Epithelial cell of proximal tubule (primary cell): ENCODE data around the gene TAF4B. TPM values are rescaled to one million over a fixed set of nuclear protein-coding genes. Genes with fewer than 3 reads are reported as not detected.
"Not testable (repeated sequence)": the region's sequence is repeated elsewhere in the genome, so short reads cannot be mapped to it uniquely, and the experiment has no call there.

ENCODE experiments used
- DNase-seq: peaks from one replicate; pipeline ENCODE4 v3.0.0-alpha.2; 2011; ENCODE audit warnings: low read depth
- H3K4me3 ChIP-seq: 2 replicates; pipeline ENCODE4 v1.5.1; 2011; ENCODE audit warnings: low read depth, mild to moderate bottlenecking, low read length
- CTCF ChIP-seq: conservative IDR thresholded peaks from 2 replicates; pipeline ENCODE4 v1.5.1; 2012; ENCODE audit warnings: low read depth, mild to moderate bottlenecking, low read length
- total RNA-seq: library from RNA; depleted of rRNA; stranded (reverse); fragments of >200 nt; gene quantifications from 2 replicates; pipeline ENCODE4 v1.2.3, GENCODE V29; 2015

TAF4B gene
- total RNA-seq, 1 donor from 2014 or later, result 5.7 TPM

DNA sequence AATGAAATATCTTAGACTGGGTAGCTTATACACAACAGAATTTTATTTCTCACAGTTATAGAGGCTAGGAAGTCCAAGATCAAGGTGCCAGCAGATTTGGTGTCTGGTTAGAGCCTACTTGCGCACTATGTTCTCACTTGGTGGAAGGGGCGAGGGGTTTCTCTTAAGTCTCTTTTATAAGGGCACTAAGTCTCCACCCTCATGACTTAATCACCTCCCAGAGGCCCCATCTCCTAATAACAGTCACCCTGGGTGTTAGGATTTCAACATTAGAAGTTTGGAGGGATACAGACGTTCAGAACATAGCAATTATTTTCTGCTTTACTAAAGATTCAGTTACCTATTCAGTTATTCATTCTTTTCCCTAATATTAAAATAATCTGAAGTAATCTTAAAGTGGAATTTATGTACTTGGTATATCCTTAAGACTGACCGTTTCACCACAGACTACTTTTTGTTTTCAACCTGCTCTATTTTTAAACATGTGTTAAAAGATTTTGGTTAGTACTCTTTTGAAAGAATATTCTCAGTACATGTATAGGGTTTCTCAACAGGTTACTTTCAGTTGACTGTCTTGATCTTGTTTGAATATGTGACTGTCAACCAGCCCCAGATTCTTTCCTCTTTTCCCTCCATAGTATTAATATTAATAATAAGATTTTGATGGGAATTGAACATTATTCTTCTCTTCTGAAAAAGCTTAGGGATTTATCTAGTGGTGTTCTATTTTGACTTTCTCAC is 130.0 kb downstream of the TAF4B start:
- H3K4me3 ChIP-seq, result no peak overlapping the region
- DNase-seq, result no peak
- no peak for TF ChIP-seq CTCF

DNA sequence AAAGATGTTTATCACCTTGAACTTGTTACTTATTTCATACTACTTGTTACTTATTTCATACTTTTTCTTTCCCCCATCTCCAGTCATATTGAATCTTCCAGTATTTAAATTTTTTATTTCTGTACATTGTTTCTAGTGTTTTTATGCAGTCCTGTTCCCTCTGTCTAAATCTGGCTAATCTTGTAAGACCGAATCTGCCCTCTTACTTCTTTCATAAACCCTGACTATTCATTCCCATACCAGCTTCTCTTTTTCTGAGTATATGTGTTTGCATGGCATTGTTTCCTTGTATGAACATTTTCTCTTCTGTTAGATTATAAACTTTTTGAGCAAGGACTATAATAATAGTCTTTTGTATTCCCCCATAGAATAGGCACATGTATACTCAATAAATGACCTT is 131.7 kb downstream of the TAF4B start:
- no peak for TF ChIP-seq CTCF
- no peak overlapping the region for H3K4me3 ChIP-seq
- DNase-seq, result no peak

- no peak overlapping the region for H3K4me3 ChIP-seq
- DNase-seq, result no peak
- TF ChIP-seq CTCF, result no peak
Observed at GRCh38 chr18:26362021-26362420, 135.8 kb downstream of the TAF4B start.

DNA sequence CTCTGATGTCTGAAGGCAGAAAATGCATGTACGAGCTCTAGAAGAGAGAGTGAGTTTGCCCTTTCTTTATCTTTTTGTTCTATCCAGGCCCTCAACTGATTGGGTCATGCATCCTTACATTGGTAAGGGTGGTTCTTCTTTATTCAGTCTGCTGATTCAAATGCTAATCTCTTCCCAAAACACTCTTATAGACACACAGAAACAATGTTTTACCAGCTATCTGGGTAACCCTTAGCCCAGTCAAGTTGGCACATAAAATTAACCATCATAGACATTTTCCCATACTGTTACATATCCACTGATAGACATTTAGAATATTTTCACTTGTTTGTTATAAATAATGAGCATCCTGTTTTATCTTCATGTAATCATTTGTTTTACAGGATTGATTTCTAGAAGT is 141.2 kb downstream of the TAF4B start:
- DNase-seq, result no peak
- H3K4me3 ChIP-seq, result no peak overlapping the region
- no peak for TF ChIP-seq CTCF

GRCh38 chr18:26370037-26370436 is 143.8 kb downstream of the TAF4B start:
- DNase-seq, result no peak
- no peak overlapping the region for H3K4me3 ChIP-seq
- no peak for TF ChIP-seq CTCF

- no peak for TF ChIP-seq CTCF
- no peak for DNase-seq
- no peak overlapping the region for H3K4me3 ChIP-seq
Observed at GRCh38 chr18:26376105-26376504, 149.9 kb downstream of the TAF4B start.

DNA sequence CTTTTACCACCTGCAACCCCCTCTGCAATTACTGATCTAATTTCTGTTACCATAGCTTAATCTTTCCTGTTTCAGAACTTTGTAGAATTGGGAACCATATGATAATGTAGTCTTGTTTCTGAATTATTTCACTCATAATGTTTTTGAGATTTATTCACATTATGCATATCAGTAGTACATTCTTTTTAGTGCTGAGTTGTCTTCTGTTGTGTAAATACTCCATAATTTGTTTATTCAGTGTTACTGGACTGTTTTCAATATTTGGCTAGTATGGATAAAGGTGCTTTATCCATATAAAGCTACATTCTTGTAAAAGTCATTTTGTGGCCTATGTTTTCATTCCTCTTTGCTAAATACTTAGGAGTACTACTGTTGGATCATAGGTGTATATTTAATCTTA is 152.5 kb downstream of the TAF4B start:
- H3K4me3 ChIP-seq, result no peak overlapping the region
- no peak for TF ChIP-seq CTCF
- no peak for DNase-seq

- DNase-seq, H3K4me3 ChIP-seq: not testable (repeated sequence)
Observed at GRCh38 chr18:26381555-26381954, 155.3 kb downstream of the TAF4B start.
